ENCODE data around the gene PROCA1. TPM values are rescaled to one million over a fixed set of nuclear protein-coding genes. Genes with fewer than 3 reads are reported as not detected.
"Not testable (repeated sequence)": the region's sequence is repeated elsewhere in the genome, so short reads cannot be mapped to it uniquely, and the experiment has no call there.

Gene PROCA1
- polyA plus RNA-seq, 3 donors, result 0.31 to 8.9 (median 0.78) TPM

GRCh38 chr17:28723159-28723835 is 11.6 kb upstream of the PROCA1 start:
- peaks cover 0 to 2% (median 0%) of the 10 kb centered on the region in 7 donors for H3K9me3 Mint-ChIP-seq
- Histone ChIP-seq H3K4me2 (replicated peaks; ENCODE audit: extremely low read depth, low read length, poor library complexity, severe bottlenecking) (no peak overlapping the region), H3K79me2 (ENCODE audit: insufficient read depth, low read length) (peaks cover 28% of the 10 kb centered on the region), H3K27me3 (ENCODE audit: control insufficient read depth in 2 of 2, insufficient read depth in 2 of 2, low read length in 2 of 2) (no peaks in the 10 kb centered on the region), H3K9me3 (replicated peaks in 1 of 2; ENCODE audit: control insufficient read depth in 1 of 2, insufficient read depth in 1 of 2, low read length in 2 of 2) (no peaks in the 10 kb centered on the region), H3K4me1 (ENCODE audit: control insufficient read depth in 1 of 2, insufficient read depth in 2 of 2, low read length in 2 of 2) (peaks cover 58 to 73% of the 10 kb centered on the region in 2 donors), H3K4me3 (replicated peaks in 1 of 3; ENCODE audit: low read depth in 2 of 3, low read length in 3 of 3) (no peak overlapping the region), H3K36me3 (replicated peaks in 1 of 2; ENCODE audit: control insufficient read depth in 1 of 2, insufficient read depth in 2 of 2, low read length in 2 of 2) (peaks cover 35 to 40% of the 10 kb centered on the region in 2 donors), H4K20me1 (ENCODE audit: insufficient read depth, low read length) (peaks cover 57% of the 10 kb centered on the region), H3K27ac (ENCODE audit: low read depth in 1 of 2, low read length in 2 of 2) (no peak overlapping the region), H2AFZ (ENCODE audit: insufficient read depth, low read depth, low read length, poor library complexity, severe bottlenecking) (no peak overlapping the region), H3K9ac (ENCODE audit: insufficient read depth, low read length, poor library complexity, severe bottlenecking) (no peak overlapping the region)
- H3K27ac Mint-ChIP-seq, result no peak overlapping the region
- intact Hi-C loops (cut with micrococcal nuclease), result no loop called here
- no peak for DNase-seq
- H3K4me1 Mint-ChIP-seq, result peaks cover 61% of the 10 kb centered on the region
- H3K4me3 Mint-ChIP-seq, result no peak overlapping the region
- WGBS (ENCODE audit: insufficient coverage), result 91% methylated on average over 4 of the region's 6 CpGs
- TF ChIP-seq CTCF (IDR thresholded peaks at IDR 0.05), result no peak
- peaks cover 36 to 44% of the 10 kb centered on the region in 2 donors for H3K36me3 Mint-ChIP-seq
- H3K27me3 Mint-ChIP-seq (ENCODE audit: low read depth in 3 of 3), result peaks cover 2 to 15% (median 8%) of the 10 kb centered on the region in 3 donors

- peaks cover 57 to 73% of the 10 kb centered on the region in 2 donors for H3K4me1 ChIP-seq (ENCODE audit: control insufficient read depth in 1 of 2, insufficient read depth in 2 of 2, low read length in 2 of 2)
- H3K9ac ChIP-seq (ENCODE audit: insufficient read depth, low read length, poor library complexity, severe bottlenecking), result no peak overlapping the region
- H3K9me3 Mint-ChIP-seq, result peaks cover 0 to 2% (median 0%) of the 10 kb centered on the region in 7 donors
- H2AFZ ChIP-seq (ENCODE audit: insufficient read depth, low read depth, low read length, poor library complexity, severe bottlenecking), result no peak overlapping the region
- peaks cover 36 to 44% of the 10 kb centered on the region in 2 donors for H3K36me3 Mint-ChIP-seq
- H3K27me3 ChIP-seq (ENCODE audit: control insufficient read depth in 2 of 2, insufficient read depth in 2 of 2, low read length in 2 of 2), result no peaks in the 10 kb centered on the region
- peaks cover 57% of the 10 kb centered on the region for H4K20me1 ChIP-seq (ENCODE audit: insufficient read depth, low read length)
- 91% methylated on average over 5 of the region's 7 CpGs for WGBS (ENCODE audit: insufficient coverage)
- H3K79me2 ChIP-seq (ENCODE audit: insufficient read depth, low read length), result peaks cover 28% of the 10 kb centered on the region
- H3K4me3 Mint-ChIP-seq, result no peak overlapping the region
- H3K36me3 ChIP-seq (replicated peaks in 1 of 2; ENCODE audit: control insufficient read depth in 1 of 2, insufficient read depth in 2 of 2, low read length in 2 of 2), result peaks cover 35 to 40% of the 10 kb centered on the region in 2 donors
- H3K27me3 Mint-ChIP-seq (ENCODE audit: low read depth in 3 of 3), result peaks cover 2 to 17% (median 11%) of the 10 kb centered on the region in 3 donors
- no peak overlapping the region for H3K4me3 ChIP-seq (replicated peaks in 1 of 3; ENCODE audit: low read depth in 2 of 3, low read length in 3 of 3)
- no peak for TF ChIP-seq CTCF (IDR thresholded peaks at IDR 0.05)
- H3K4me2 ChIP-seq (replicated peaks; ENCODE audit: extremely low read depth, low read length, poor library complexity, severe bottlenecking), result no peak overlapping the region
- no peaks in the 10 kb centered on the region for H3K9me3 ChIP-seq (replicated peaks in 1 of 2; ENCODE audit: control insufficient read depth in 1 of 2, insufficient read depth in 1 of 2, low read length in 2 of 2)
- no peak for DNase-seq
- peak overlapping the region in 1 of 7 donors; percentile 57 for H3K27ac Mint-ChIP-seq
- H3K27ac ChIP-seq (ENCODE audit: low read depth in 1 of 2, low read length in 2 of 2), result no peak overlapping the region
- intact Hi-C loops (cut with micrococcal nuclease), result no loop called here
- peaks cover 59% of the 10 kb centered on the region for H3K4me1 Mint-ChIP-seq
Observed at GRCh38 chr17:28722417-28723158, 10.9 kb upstream of the PROCA1 start.

GRCh38 chr17:28720997-28721329 is 9.3 kb upstream of the PROCA1 start:
- H3K4me3 Mint-ChIP-seq, result peak overlapping the region; percentile 92 to 95
- Histone ChIP-seq H3K9ac (ENCODE audit: insufficient read depth, low read length, poor library complexity, severe bottlenecking) (peak overlapping the region; percentile 88), H3K27ac (ENCODE audit: low read depth in 1 of 2, low read length in 2 of 2) (peak overlapping the region in 1 of 2 donors; percentile 88), H4K20me1 (ENCODE audit: insufficient read depth, low read length) (peaks cover 57% of the 10 kb centered on the region), H3K4me1 (ENCODE audit: control insufficient read depth in 1 of 2, insufficient read depth in 2 of 2, low read length in 2 of 2) (peaks cover 56 to 72% of the 10 kb centered on the region in 2 donors), H3K79me2 (ENCODE audit: insufficient read depth, low read length) (peaks cover 35% of the 10 kb centered on the region), H3K36me3 (replicated peaks in 1 of 2; ENCODE audit: control insufficient read depth in 1 of 2, insufficient read depth in 2 of 2, low read length in 2 of 2) (peaks cover 35 to 40% of the 10 kb centered on the region in 2 donors), H3K4me2 (replicated peaks; ENCODE audit: extremely low read depth, low read length, poor library complexity, severe bottlenecking) (peak overlapping the region; percentile 91), H3K4me3 (replicated peaks in 1 of 3; ENCODE audit: low read depth in 2 of 3, low read length in 3 of 3) (peak overlapping the region; percentile 69 to 95 (median 88))
- WGBS (ENCODE audit: insufficient coverage), result 44% methylated on average over 19 of the region's 19 CpGs
- H3K27ac Mint-ChIP-seq, result peak overlapping the region in 6 of 7 donors; percentile 91 to 98 (median 94)
- intact Hi-C loops (cut with micrococcal nuclease); H3K27me3 ChIP-seq (ENCODE audit: control insufficient read depth in 2 of 2, insufficient read depth in 2 of 2, low read length in 2 of 2); H3K9me3 ChIP-seq (replicated peaks in 1 of 2; ENCODE audit: control insufficient read depth in 1 of 2, insufficient read depth in 1 of 2, low read length in 2 of 2); H2AFZ ChIP-seq (ENCODE audit: insufficient read depth, low read depth, low read length, poor library complexity, severe bottlenecking); H3K9me3 Mint-ChIP-seq; DNase-seq: not testable (repeated sequence)
- H3K4me1 Mint-ChIP-seq, result peaks cover 53% of the 10 kb centered on the region
- peaks cover 2 to 13% (median 8%) of the 10 kb centered on the region in 3 donors for H3K27me3 Mint-ChIP-seq (ENCODE audit: low read depth in 3 of 3)
- H3K36me3 Mint-ChIP-seq, result peaks cover 36 to 45% of the 10 kb centered on the region in 2 donors

All from CD14-positive monocyte (primary cell).